HCT116 (cell line): ENCODE data around the gene DNAH10.
"Not testable (repeated sequence)": the region's sequence is repeated elsewhere in the genome, so short reads cannot be mapped to it uniquely, and the experiment has no call there.

Experiments used
- CBX3 ChIP-seq: IDR thresholded peaks from 2 replicates; pipeline ENCODE4 v1.6.1; 2012; ENCODE audit warnings: low read depth
- EZH2 ChIP-seq: fragments of 200-600 bp; sonication (generic); IDR thresholded peaks from 2 replicates; pipeline ENCODE4 v1.6.1; 2017; ENCODE audit warnings: antibody characterized with exemption, mixed run types
- EZH2phosphoT487 ChIP-seq: fragments of 200-600 bp; IDR thresholded peaks from 2 replicates; pipeline ENCODE4 v1.6.1; 2018; ENCODE audit warnings: antibody characterized with exemption, borderline replicate concordance
- JUND ChIP-seq: IDR thresholded peaks from 2 replicates; pipeline ENCODE4 v1.6.1; 2012
- POLR2A ChIP-seq: IDR thresholded peaks from 2 replicates; pipeline ENCODE4 v1.7.0; 2011; ENCODE audit warnings: borderline replicate concordance; ENCODE audit not compliant: insufficient read depth, insufficient read length; ENCODE audit errors: extremely low read depth
- SP1 ChIP-seq: IDR thresholded peaks from 2 replicates; pipeline ENCODE4 v1.6.1; 2012; ENCODE audit warnings: low read depth
- ZNF274 ChIP-seq: fragments of 200-500 bp; sonication (Bioruptor generic); IDR thresholded peaks from 2 replicates; pipeline ENCODE4 v1.6.1; 2014; ENCODE audit warnings: mild to moderate bottlenecking, low read depth, low read length, inconsistent platforms
- TF ChIP-seq, protein P1 (sequence below), 3 experiments: fragments of 200-600 bp in 1 of 3; sonication (generic) in 1 of 3; IDR thresholded peaks in 2 of 3; conservative IDR thresholded peaks in 1 of 3; 2 replicates each; pipeline ENCODE4 v1.5.1; 2012 to 2017; ENCODE audit warnings: low read depth in 2 of 3, low read length in 2 of 3, antibody characterized with exemption in 1 of 3, borderline replicate concordance in 1 of 3, control low read depth in 1 of 3, mild to moderate bottlenecking in 1 of 3, mixed read lengths in 1 of 3, mixed run types in 1 of 3, moderate library complexity in 1 of 3; ENCODE audit not compliant: insufficient read depth in 1 of 3

DNA sequence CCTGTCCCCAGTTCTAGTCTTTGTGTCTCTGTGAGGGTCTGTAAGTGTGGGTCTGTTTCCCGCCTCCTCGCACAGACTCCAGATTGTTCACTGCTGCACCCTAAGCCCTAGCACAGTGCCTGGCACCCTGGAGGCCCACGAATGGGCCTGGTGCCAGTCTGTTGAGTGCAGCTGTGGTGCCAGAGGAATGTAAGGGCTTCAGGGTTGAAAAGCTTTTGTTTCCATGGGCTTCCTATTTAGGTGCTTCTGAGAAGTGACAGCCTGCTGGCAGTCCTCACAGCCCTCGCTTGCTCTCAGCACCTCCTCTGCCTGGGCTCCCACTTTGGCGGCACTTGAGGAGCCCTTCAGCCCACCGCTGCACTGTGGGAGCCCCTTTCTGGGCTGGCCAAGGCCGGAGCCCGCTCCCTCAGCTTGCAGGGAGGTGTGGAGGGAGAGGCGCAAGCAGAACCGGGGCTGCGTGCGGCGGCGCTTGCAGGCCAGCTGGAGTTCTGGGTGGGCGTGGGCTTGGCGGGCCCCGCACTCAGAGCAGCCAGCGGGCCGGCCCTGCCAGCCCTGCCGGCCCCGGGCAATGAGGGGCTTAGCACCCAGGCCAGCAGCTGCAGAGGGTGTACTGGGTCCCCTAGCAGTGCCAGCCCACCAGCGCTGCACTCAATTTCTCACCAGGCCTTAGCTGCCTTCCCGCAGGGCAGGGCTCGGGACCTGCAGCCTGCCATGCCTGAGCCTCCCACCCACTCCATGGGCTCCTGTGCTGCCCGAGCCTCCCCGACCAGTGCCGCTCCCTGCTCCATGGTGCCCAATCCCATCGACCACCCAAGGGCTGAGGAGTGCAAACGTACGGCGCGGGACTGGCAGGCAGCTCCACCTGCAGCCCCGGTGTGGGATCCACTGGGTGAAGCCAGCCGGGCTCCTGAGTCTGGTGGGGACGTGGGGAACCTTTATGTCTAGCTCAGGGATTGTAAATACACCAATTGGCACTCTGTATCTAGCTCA, 184.7 kb downstream of the DNAH10 start:
- TF ChIP-seq, protein P1, sequence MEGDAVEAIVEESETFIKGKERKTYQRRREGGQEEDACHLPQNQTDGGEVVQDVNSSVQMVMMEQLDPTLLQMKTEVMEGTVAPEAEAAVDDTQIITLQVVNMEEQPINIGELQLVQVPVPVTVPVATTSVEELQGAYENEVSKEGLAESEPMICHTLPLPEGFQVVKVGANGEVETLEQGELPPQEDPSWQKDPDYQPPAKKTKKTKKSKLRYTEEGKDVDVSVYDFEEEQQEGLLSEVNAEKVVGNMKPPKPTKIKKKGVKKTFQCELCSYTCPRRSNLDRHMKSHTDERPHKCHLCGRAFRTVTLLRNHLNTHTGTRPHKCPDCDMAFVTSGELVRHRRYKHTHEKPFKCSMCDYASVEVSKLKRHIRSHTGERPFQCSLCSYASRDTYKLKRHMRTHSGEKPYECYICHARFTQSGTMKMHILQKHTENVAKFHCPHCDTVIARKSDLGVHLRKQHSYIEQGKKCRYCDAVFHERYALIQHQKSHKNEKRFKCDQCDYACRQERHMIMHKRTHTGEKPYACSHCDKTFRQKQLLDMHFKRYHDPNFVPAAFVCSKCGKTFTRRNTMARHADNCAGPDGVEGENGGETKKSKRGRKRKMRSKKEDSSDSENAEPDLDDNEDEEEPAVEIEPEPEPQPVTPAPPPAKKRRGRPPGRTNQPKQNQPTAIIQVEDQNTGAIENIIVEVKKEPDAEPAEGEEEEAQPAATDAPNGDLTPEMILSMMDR (IDR thresholded peaks at IDR 0.05 in 2 of 3, conservative IDR thresholded peaks at IDR 0.05 in 1 of 3; ENCODE audit: borderline replicate concordance in 1 of 3, insufficient read depth in 1 of 3, low read depth in 2 of 3, low read length in 2 of 3) = not testable (repeated sequence)
- TF ChIP-seq POLR2A, EZH2, JUND, ZNF274, SP1, CBX3, EZH2phosphoT487: not testable (repeated sequence)
